Measurements from ENCODE around the gene PHLPP1. TPM values are rescaled to one million over a fixed set of nuclear protein-coding genes. Genes with fewer than 3 reads are reported as not detected.

PHLPP1 gene
- total RNA-seq, 4 donors from 2014 or later, result 5.5 to 9.7 (median 8.0) TPM

DNA sequence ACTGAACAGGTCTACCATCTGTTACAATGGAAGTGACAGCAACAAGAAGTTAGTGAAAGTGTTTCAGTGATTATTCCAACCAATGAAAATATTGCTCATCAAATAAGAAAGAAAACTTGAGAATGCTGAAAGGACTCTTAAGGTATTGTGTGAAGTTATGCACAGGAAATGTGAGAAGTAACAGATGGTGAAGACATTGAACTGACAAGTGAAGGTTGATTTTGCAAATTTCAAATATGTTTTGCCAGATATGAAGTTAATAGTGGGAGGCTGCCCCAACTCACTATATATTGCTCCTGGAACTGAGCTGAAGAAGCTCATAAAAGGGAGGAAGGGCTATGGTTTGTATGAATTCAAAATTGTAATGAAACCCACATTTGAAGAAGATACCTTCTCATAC lies 97.5 kb downstream of the PHLPP1 start:
- H3K9me3 ChIP-seq, result no peaks in the 10 kb centered on the region
- TF ChIP-seq, protein P1, sequence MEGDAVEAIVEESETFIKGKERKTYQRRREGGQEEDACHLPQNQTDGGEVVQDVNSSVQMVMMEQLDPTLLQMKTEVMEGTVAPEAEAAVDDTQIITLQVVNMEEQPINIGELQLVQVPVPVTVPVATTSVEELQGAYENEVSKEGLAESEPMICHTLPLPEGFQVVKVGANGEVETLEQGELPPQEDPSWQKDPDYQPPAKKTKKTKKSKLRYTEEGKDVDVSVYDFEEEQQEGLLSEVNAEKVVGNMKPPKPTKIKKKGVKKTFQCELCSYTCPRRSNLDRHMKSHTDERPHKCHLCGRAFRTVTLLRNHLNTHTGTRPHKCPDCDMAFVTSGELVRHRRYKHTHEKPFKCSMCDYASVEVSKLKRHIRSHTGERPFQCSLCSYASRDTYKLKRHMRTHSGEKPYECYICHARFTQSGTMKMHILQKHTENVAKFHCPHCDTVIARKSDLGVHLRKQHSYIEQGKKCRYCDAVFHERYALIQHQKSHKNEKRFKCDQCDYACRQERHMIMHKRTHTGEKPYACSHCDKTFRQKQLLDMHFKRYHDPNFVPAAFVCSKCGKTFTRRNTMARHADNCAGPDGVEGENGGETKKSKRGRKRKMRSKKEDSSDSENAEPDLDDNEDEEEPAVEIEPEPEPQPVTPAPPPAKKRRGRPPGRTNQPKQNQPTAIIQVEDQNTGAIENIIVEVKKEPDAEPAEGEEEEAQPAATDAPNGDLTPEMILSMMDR (IDR thresholded peaks at IDR 0.05 in 4 of 5, conservative IDR thresholded peaks at IDR 0.05 in 1 of 5), result no peak
- TF ChIP-seq POLR2A (IDR thresholded peaks at IDR 0.05), result no peak
- ATAC-seq (no peak), DNase-seq (no peak)
- H3K27me3 ChIP-seq, result no peaks in the 10 kb centered on the region
- no peak overlapping the region for H3K27ac ChIP-seq
- no peak overlapping the region for H3K4me3 ChIP-seq
- peaks cover 0 to 4% of the 10 kb centered on the region in 2 donors for H3K4me1 ChIP-seq
- H3K36me3 ChIP-seq, result no peaks in the 10 kb centered on the region
- in situ Hi-C loops (cut with MboI; ENCODE audit: low sequenced_read_pairs in 4 of 4), result no loop called here
- intact Hi-C loops (cut with DNase I; ENCODE audit: low total_unique reads), result no loop called here

DNA sequence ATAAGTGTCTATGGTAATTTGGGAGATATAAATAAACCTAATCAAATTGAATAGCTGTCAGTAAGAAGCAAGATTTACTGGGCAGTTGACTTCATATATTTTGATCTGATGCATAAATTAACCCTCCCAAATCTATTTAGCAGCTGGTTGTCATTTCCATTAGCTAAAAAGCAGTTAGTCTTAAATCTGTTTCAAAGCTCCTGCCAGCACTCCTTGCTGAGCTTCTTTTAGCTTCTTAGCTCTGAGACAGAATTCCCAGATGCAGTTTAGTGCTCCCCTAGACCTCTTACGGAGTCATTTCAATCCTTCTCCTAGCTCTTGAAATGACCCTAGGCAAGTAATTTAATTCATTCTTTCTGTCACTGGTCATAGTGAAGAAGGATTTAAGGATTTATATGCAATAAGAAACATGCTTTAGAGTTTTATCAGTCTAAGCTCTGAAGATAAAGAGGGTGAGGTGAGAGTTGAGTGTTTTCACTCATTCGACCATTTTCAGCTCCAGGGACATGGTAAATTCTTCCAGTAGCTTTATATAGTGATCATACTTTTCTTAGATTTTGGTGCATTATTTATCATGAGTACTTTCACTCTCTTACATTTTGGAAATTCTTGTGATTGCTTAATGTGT lies 98.9 kb downstream of the PHLPP1 start:
- H3K4me3 ChIP-seq, result no peak overlapping the region
- ATAC-seq (no peak), DNase-seq (no peak)
- H3K27ac ChIP-seq, result no peak overlapping the region
- H3K4me1 ChIP-seq, result peaks cover 0 to 4% of the 10 kb centered on the region in 2 donors
- in situ Hi-C loops (cut with MboI; ENCODE audit: low sequenced_read_pairs in 4 of 4) (no loop called here), intact Hi-C loops (cut with DNase I; ENCODE audit: low total_unique reads) (no loop called here)
- no peak for TF ChIP-seq POLR2A (IDR thresholded peaks at IDR 0.05)
- TF ChIP-seq, protein P1 (IDR thresholded peaks at IDR 0.05 in 4 of 5, conservative IDR thresholded peaks at IDR 0.05 in 1 of 5), result no peak
- no peaks in the 10 kb centered on the region for H3K27me3 ChIP-seq
- no peaks in the 10 kb centered on the region for H3K36me3 ChIP-seq
- no peaks in the 10 kb centered on the region for H3K9me3 ChIP-seq

DNA sequence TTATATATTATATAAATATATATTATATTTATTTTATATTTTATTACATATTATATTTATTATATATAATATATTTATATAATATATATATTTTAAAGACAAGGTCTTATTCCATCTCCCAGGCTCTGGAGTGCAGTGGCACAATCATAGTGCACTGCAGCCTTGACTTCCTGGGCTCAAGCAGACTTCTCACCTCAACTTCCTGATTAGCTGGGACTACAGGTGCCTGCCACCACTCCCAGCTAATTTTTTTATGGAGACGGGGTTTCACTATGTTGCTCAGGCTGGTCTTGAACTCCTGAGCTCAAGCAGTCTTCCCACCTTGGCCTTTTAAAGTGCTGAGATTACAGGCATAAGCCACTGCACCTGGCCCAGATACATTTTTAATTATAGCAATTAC lies 110.0 kb downstream of the PHLPP1 start:
- Histone ChIP-seq H3K27ac (no peak overlapping the region), H3K4me3 (no peak overlapping the region), H3K36me3 (peaks cover 0 to 6% of the 10 kb centered on the region in 2 donors), H3K4me1 (peaks cover 0 to 20% of the 10 kb centered on the region in 2 donors), H3K9me3 (no peaks in the 10 kb centered on the region), H3K27me3 (no peaks in the 10 kb centered on the region)
- ATAC-seq (no peak), DNase-seq (no peak)
- TF ChIP-seq POLR2A (IDR thresholded peaks at IDR 0.05), result no peak
- TF ChIP-seq, protein P1 (IDR thresholded peaks at IDR 0.05 in 4 of 5, conservative IDR thresholded peaks at IDR 0.05 in 1 of 5), result no peak
- intact Hi-C loops (cut with DNase I; ENCODE audit: low total_unique reads), result no loop called here
- in situ Hi-C loops (cut with MboI; ENCODE audit: low sequenced_read_pairs in 4 of 4), result no loop called here

DNA sequence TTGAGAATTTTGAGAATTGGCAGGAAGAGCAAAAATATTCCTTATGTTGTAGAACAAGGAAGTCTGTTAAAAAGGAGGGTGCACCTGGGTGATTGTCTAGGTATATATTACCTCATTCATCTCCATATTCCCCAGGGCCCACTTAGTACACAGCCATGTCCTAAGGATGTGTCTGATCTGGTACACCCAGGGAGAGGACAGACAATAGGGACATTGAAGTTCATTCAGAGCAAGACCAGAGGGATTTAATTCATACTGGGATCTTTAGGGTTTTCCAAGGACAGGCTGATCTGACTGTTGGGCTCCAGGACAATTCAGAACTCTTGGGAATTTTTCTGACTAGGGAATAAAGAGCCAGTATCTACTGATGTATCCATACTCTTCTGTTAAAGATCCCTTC lies 112.1 kb downstream of the PHLPP1 start:
- DNase-seq, result no peak
- no peak for ATAC-seq
- peaks cover 0 to 26% of the 10 kb centered on the region in 2 donors for H3K4me1 ChIP-seq
- no peaks in the 10 kb centered on the region for H3K9me3 ChIP-seq
- no peak overlapping the region for H3K27ac ChIP-seq
- in situ Hi-C loops (cut with MboI; ENCODE audit: low sequenced_read_pairs in 4 of 4) (no loop called here), intact Hi-C loops (cut with DNase I; ENCODE audit: low total_unique reads) (no loop called here)
- no peaks in the 10 kb centered on the region for H3K27me3 ChIP-seq
- no peak for TF ChIP-seq POLR2A (IDR thresholded peaks at IDR 0.05)
- TF ChIP-seq, protein P1 (IDR thresholded peaks at IDR 0.05 in 4 of 5, conservative IDR thresholded peaks at IDR 0.05 in 1 of 5), result no peak
- H3K36me3 ChIP-seq, result peaks cover 0 to 8% of the 10 kb centered on the region in 2 donors
- H3K4me3 ChIP-seq, result no peak overlapping the region

Measured in gastrocnemius medialis (tissue), 4 donors.